HEK293T (cell line): ENCODE results near the gene PTGDR2.

Experiments
- CTCF ChIA-PET: fragments of 350-600 bp; formaldehyde crosslinking; extraction: SDS; loops from one replicate; lab custom pipeline; 2021; ENCODE audit warnings: antibody characterized with exemption, inconsistent platforms; lab: Yijun Ruan, JAX
- POLR2A ChIA-PET: fragments of 350-600 bp; formaldehyde crosslinking; extraction: SDS; loops from one replicate; lab custom pipeline; 2020; ENCODE audit warnings: antibody characterized with exemption, inconsistent platforms; lab: Yijun Ruan, JAX
- DNase-seq: peaks from one replicate; pipeline ENCODE4 v3.0.0; 2012; ENCODE audit warnings: mixed read lengths; ENCODE audit errors: extremely low spot score
- ARNT ChIP-seq: fragments of 450-650 bp; IDR thresholded peaks from 2 replicates; pipeline ENCODE4 v1.6.1; 2017; ENCODE audit warnings: mild to moderate bottlenecking
- BHLHE40 ChIP-seq: fragments of 450-650 bp; IDR thresholded peaks from 2 replicates; pipeline ENCODE4 v1.6.1; 2016; ENCODE audit warnings: mild to moderate bottlenecking, moderate library complexity, borderline replicate concordance
- CTBP1 ChIP-seq: fragments of 450-650 bp; IDR thresholded peaks from 2 replicates; pipeline ENCODE4 v1.6.1; 2016; ENCODE audit warnings: borderline replicate concordance
- ELF4 ChIP-seq: fragments of 450-650 bp; IDR thresholded peaks from 2 replicates; pipeline ENCODE4 v1.6.1; 2017; ENCODE audit warnings: antibody characterized with exemption
- FOXA1 ChIP-seq: fragments of 450-650 bp; IDR thresholded peaks from 2 replicates; pipeline ENCODE4 v1.6.1; 2016; ENCODE audit warnings: mild to moderate bottlenecking
- FOXK2 ChIP-seq: fragments of 450-650 bp; IDR thresholded peaks from 2 replicates; pipeline ENCODE4 v1.6.1; 2016; ENCODE audit warnings: mild to moderate bottlenecking
- FOXM1 ChIP-seq: fragments of 450-650 bp; IDR thresholded peaks from 2 replicates; pipeline ENCODE4 v1.6.1; 2017; ENCODE audit warnings: mild to moderate bottlenecking, borderline replicate concordance
- HDGF ChIP-seq: fragments of 450-650 bp; IDR thresholded peaks from 2 replicates; pipeline ENCODE4 v1.6.1; 2017; ENCODE audit warnings: antibody characterized with exemption, borderline replicate concordance
- L3MBTL2 ChIP-seq: fragments of 450-650 bp; conservative IDR thresholded peaks from 2 replicates; pipeline ENCODE4 v1.6.1; 2016; ENCODE audit warnings: mild to moderate bottlenecking
- LEF1 ChIP-seq: fragments of 450-650 bp; IDR thresholded peaks from 2 replicates; pipeline ENCODE4 v1.6.1; 2017; ENCODE audit warnings: mild to moderate bottlenecking, borderline replicate concordance
- NFRKB ChIP-seq: fragments of 450-650 bp; IDR thresholded peaks from 2 replicates; pipeline ENCODE4 v1.6.1; 2016; ENCODE audit warnings: mild to moderate bottlenecking, moderate library complexity
- PKNOX1 ChIP-seq: fragments of 450-650 bp; IDR thresholded peaks from 2 replicates; pipeline ENCODE4 v1.6.1; 2016
- SP1 ChIP-seq: fragments of 450-650 bp; IDR thresholded peaks from 2 replicates; pipeline ENCODE4 v1.6.1; 2017
- SUZ12 ChIP-seq: fragments of 450-650 bp; IDR thresholded peaks from 2 replicates; pipeline ENCODE4 v1.6.1; 2016; ENCODE audit warnings: mild to moderate bottlenecking
- TARDBP ChIP-seq: fragments of 450-650 bp; IDR thresholded peaks from 2 replicates; pipeline ENCODE4 v1.6.1; 2016
- ZNF384 ChIP-seq: fragments of 450-650 bp; IDR thresholded peaks from 2 replicates; pipeline ENCODE4 v1.6.1; 2016

PTGDR2 gene

GRCh38 chr11:60862171-60862570 is 6.4 kb upstream of the PTGDR2 start:
- DNase-seq = no peak
- POLR2A ChIA-PET = no interaction called here
- no peak for TF ChIP-seq PKNOX1
- TF ChIP-seq FOXA1 = no peak
- TF ChIP-seq ARNT = no peak
- no peak for TF ChIP-seq ZNF384
- no peak for TF ChIP-seq CTBP1
- TF ChIP-seq LEF1 = no peak
- TF ChIP-seq HDGF = no peak
- no peak for TF ChIP-seq TARDBP
- TF ChIP-seq SUZ12 = no peak
- no peak for TF ChIP-seq L3MBTL2
- TF ChIP-seq SP1 = no peak
- TF ChIP-seq FOXK2 = no peak
- TF ChIP-seq FOXM1 = no peak
- TF ChIP-seq ELF4 = no peak
- no peak for TF ChIP-seq BHLHE40
- no peak for TF ChIP-seq NFRKB
- CTCF ChIA-PET = no interaction called here

GRCh38 chr11:60860943-60861342 is 5.2 kb upstream of the PTGDR2 start:
- TF ChIP-seq BHLHE40 (no peak), ZNF384 (no peak), FOXK2 (no peak), ARNT (no peak), SP1 (no peak), FOXA1 (no peak), HDGF (no peak), CTBP1 (no peak), ELF4 (no peak), SUZ12 (no peak)
- DNase-seq = no peak
- CTCF ChIA-PET = no interaction called here
- POLR2A ChIA-PET = no interaction called here

DNA sequence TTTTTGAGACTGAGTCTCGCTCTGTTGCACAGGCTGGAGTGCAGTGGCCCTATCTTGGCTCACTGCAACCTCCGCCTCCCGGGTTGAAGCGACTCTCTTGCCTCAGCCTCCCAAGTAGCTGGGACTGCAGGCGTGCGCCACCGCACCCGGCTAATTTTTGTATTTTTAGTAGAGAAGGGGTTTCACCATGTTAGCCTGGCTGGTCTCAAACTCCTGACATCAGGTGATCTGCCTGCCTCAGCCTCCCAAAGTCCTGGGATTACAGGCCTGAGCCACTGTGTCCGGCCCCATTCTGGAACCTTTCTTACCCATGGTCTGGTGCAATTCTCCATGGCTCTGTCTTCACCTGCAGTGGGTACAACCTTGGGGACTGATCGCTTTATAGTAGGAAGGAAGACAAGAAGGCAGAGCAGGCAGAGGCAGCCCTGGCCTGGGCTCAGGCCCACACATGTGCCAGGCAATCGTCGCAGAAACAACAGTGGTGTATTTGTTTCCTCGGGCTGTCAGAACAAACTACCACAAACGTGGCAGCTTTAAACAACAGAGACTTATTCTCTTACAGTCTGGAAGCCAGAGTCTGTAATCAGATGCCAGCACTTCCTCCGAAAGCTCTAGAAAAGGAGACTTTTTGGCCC is 4.0 kb upstream of the PTGDR2 start:
- POLR2A ChIA-PET = no interaction called here
- CTCF ChIA-PET = no interaction called here
- no peak for TF ChIP-seq FOXK2
- TF ChIP-seq SUZ12 = no peak
- TF ChIP-seq FOXM1 = no peak
- TF ChIP-seq FOXA1 = no peak
- no peak for TF ChIP-seq L3MBTL2
- TF ChIP-seq SP1 = no peak
- TF ChIP-seq ELF4 = no peak
- no peak for TF ChIP-seq PKNOX1
- no peak for TF ChIP-seq CTBP1
- no peak for TF ChIP-seq HDGF
- no peak for TF ChIP-seq BHLHE40
- no peak for TF ChIP-seq LEF1
- TF ChIP-seq ZNF384 = no peak
- no peak for TF ChIP-seq ARNT
- no peak for TF ChIP-seq NFRKB
- DNase-seq = no peak

DNA sequence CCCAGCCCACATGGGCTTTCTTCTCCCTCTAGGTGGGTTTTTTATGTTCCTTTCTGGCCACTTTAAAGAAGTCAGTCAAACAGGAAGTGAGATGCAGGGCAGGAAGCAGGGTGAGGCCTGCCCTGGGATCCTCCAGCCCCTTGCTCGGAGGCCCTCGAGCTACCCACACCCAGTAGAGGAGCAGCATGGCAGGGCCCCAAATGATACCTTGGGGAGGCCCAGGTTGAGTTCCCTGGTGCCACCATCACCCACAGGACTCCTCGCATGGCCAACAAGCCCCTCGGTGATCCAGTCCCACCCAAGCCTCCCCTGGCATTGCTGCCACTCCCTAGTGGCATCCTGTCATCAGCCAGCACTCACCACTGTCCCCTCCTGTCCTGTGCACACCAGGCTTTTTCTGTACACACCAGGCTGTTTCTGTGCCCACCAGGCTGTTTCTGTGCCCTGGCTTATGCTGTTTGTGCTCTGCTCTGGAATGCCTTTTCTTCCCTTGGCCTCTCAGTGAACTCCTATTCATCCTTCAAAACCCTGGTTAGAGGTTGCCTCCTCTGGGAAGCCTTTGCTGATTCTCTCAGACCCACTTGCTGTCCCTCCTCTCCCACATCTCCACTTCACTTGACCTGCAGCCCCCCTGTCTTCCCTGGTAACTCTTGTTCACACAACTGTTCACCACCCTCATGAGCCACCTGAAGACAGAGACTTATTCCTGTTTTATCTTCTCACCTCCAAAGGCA is 3.1 kb upstream of the PTGDR2 start:
- no peak for DNase-seq
- CTCF ChIA-PET = interaction anchor here (1.3 kb wide), 1 partner anchor 40 kb away, joined by 3 read pairs; no protein-coding TSS in a partner anchor
- no peak for TF ChIP-seq TARDBP
- TF ChIP-seq LEF1 = no peak
- no peak for TF ChIP-seq SUZ12
- no peak for TF ChIP-seq FOXK2
- no peak for TF ChIP-seq NFRKB
- no peak for TF ChIP-seq CTBP1
- no peak for TF ChIP-seq ELF4
- TF ChIP-seq BHLHE40 = no peak
- no peak for TF ChIP-seq L3MBTL2
- TF ChIP-seq HDGF = no peak
- no peak for TF ChIP-seq SP1
- TF ChIP-seq FOXM1 = no peak
- TF ChIP-seq PKNOX1 = no peak
- no peak for TF ChIP-seq ZNF384
- TF ChIP-seq ARNT = no peak
- TF ChIP-seq FOXA1 = no peak
- POLR2A ChIA-PET = no interaction called here

- CTCF ChIA-PET = interaction anchor here (1.3 kb wide), 1 partner anchor 41 kb away, joined by 3 read pairs; no protein-coding TSS in a partner anchor
- POLR2A ChIA-PET = no interaction called here
- DNase-seq = no peak
- TF ChIP-seq ARNT = no peak
- no peak for TF ChIP-seq FOXA1
- TF ChIP-seq PKNOX1 = no peak
- TF ChIP-seq CTBP1 = no peak
- TF ChIP-seq HDGF = no peak
- no peak for TF ChIP-seq FOXK2
- TF ChIP-seq L3MBTL2 = no peak
- no peak for TF ChIP-seq ZNF384
- TF ChIP-seq NFRKB = no peak
- no peak for TF ChIP-seq FOXM1
Measured at GRCh38 chr11:60858236-60858635, 2.5 kb upstream of the PTGDR2 start.
